Measurements from ENCODE around the gene POMP. TPM values are rescaled to one million over a fixed set of nuclear protein-coding genes. Genes with fewer than 3 reads are reported as not detected.
"Not testable (repeated sequence)": the region's sequence is repeated elsewhere in the genome, so short reads cannot be mapped to it uniquely, and the experiment has no call there.

Gene POMP
- polyA plus RNA-seq, 3 donors: 31.3 to 153 (median 145) TPM

DNA sequence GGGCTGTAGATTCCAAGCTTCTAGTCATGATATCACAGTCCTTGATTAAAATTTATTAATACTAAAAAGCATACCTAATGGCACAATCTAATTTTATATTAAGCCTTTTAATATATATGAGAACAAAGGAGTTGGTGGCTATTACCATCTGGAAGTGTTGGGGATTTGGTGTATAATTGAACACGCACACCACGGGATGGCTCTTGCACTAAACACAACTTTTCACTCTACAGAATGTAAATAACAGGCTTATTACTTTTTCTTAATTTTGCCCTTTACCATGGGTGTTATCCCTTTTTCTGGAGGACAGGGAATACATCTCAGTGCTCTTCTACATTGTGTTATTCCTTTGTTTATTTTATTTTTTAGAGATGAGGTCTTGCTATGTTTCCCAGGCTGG, 21.6 kb downstream of the POMP start:
- H2AFZ ChIP-seq (ENCODE audit: insufficient read depth, low read depth, low read length, poor library complexity, severe bottlenecking): no peak overlapping the region
- H3K4me1 ChIP-seq (ENCODE audit: control insufficient read depth in 1 of 2, insufficient read depth in 2 of 2, low read length in 2 of 2): no peaks in the 10 kb centered on the region
- TF ChIP-seq, protein P1, sequence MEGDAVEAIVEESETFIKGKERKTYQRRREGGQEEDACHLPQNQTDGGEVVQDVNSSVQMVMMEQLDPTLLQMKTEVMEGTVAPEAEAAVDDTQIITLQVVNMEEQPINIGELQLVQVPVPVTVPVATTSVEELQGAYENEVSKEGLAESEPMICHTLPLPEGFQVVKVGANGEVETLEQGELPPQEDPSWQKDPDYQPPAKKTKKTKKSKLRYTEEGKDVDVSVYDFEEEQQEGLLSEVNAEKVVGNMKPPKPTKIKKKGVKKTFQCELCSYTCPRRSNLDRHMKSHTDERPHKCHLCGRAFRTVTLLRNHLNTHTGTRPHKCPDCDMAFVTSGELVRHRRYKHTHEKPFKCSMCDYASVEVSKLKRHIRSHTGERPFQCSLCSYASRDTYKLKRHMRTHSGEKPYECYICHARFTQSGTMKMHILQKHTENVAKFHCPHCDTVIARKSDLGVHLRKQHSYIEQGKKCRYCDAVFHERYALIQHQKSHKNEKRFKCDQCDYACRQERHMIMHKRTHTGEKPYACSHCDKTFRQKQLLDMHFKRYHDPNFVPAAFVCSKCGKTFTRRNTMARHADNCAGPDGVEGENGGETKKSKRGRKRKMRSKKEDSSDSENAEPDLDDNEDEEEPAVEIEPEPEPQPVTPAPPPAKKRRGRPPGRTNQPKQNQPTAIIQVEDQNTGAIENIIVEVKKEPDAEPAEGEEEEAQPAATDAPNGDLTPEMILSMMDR (IDR thresholded peaks at IDR 0.05): no peak
- H3K79me2 ChIP-seq (ENCODE audit: insufficient read depth, low read length): no peaks in the 10 kb centered on the region
- no peak overlapping the region for H3K4me2 ChIP-seq (replicated peaks; ENCODE audit: extremely low read depth, low read length, poor library complexity, severe bottlenecking)
- no CpG with 5 or more reads among the region's 2 CpGs for WGBS (ENCODE audit: insufficient coverage)
- H3K27me3 ChIP-seq (ENCODE audit: control insufficient read depth in 2 of 2, insufficient read depth in 2 of 2, low read length in 2 of 2): no peaks in the 10 kb centered on the region
- H3K4me3 ChIP-seq (replicated peaks in 1 of 3; ENCODE audit: low read depth in 2 of 3, low read length in 3 of 3): no peak overlapping the region
- DNase-seq: no peak
- H3K27ac ChIP-seq (ENCODE audit: low read depth in 1 of 2, low read length in 2 of 2): no peak overlapping the region
- peak overlapping the region in 1 of 7 donors; percentile 70 for H3K27ac Mint-ChIP-seq
- no peaks in the 10 kb centered on the region for H3K9me3 ChIP-seq (replicated peaks in 1 of 2; ENCODE audit: control insufficient read depth in 1 of 2, insufficient read depth in 1 of 2, low read length in 2 of 2)
- peaks cover 0 to 5% (median 1%) of the 10 kb centered on the region in 3 donors for H3K27me3 Mint-ChIP-seq (ENCODE audit: low read depth in 3 of 3)
- H4K20me1 ChIP-seq (ENCODE audit: insufficient read depth, low read length): peaks cover 15% of the 10 kb centered on the region
- intact Hi-C loops (cut with micrococcal nuclease): no loop called here
- peaks cover 38 to 47% of the 10 kb centered on the region in 2 donors for H3K36me3 Mint-ChIP-seq
- no peak overlapping the region for H3K9ac ChIP-seq (ENCODE audit: insufficient read depth, low read length, poor library complexity, severe bottlenecking)
- H3K36me3 ChIP-seq (replicated peaks in 1 of 2; ENCODE audit: control insufficient read depth in 1 of 2, insufficient read depth in 2 of 2, low read length in 2 of 2): peaks cover 39 to 53% of the 10 kb centered on the region in 2 donors
- H3K4me3 Mint-ChIP-seq: no peak overlapping the region
- peaks cover 0 to 5% (median 0%) of the 10 kb centered on the region in 7 donors for H3K9me3 Mint-ChIP-seq
- H3K4me1 Mint-ChIP-seq: peaks cover 5% of the 10 kb centered on the region

GRCh38 chr13:28683169-28683568, 24.2 kb downstream of the POMP start:
- H2AFZ ChIP-seq (ENCODE audit: insufficient read depth, low read depth, low read length, poor library complexity, severe bottlenecking); H3K4me1 ChIP-seq (ENCODE audit: control insufficient read depth in 1 of 2, insufficient read depth in 2 of 2, low read length in 2 of 2); H3K4me3 Mint-ChIP-seq; H3K9ac ChIP-seq (ENCODE audit: insufficient read depth, low read length, poor library complexity, severe bottlenecking); H3K4me2 ChIP-seq (replicated peaks; ENCODE audit: extremely low read depth, low read length, poor library complexity, severe bottlenecking); H3K9me3 ChIP-seq (replicated peaks in 1 of 2; ENCODE audit: control insufficient read depth in 1 of 2, insufficient read depth in 1 of 2, low read length in 2 of 2); H3K4me1 Mint-ChIP-seq; H4K20me1 ChIP-seq (ENCODE audit: insufficient read depth, low read length); intact Hi-C loops (cut with micrococcal nuclease); H3K27me3 ChIP-seq (ENCODE audit: control insufficient read depth in 2 of 2, insufficient read depth in 2 of 2, low read length in 2 of 2); DNase-seq; H3K27me3 Mint-ChIP-seq (ENCODE audit: low read depth in 3 of 3); H3K4me3 ChIP-seq (replicated peaks in 1 of 3; ENCODE audit: low read depth in 2 of 3, low read length in 3 of 3); H3K27ac ChIP-seq (ENCODE audit: low read depth in 1 of 2, low read length in 2 of 2); H3K79me2 ChIP-seq (ENCODE audit: insufficient read depth, low read length); H3K27ac Mint-ChIP-seq: not testable (repeated sequence)
- WGBS (ENCODE audit: insufficient coverage): 76% methylated on average over 3 of the region's 8 CpGs
- peaks cover 15 to 26% of the 10 kb centered on the region in 2 donors for H3K36me3 ChIP-seq (replicated peaks in 1 of 2; ENCODE audit: control insufficient read depth in 1 of 2, insufficient read depth in 2 of 2, low read length in 2 of 2)
- peaks cover 16 to 24% of the 10 kb centered on the region in 2 donors for H3K36me3 Mint-ChIP-seq
- H3K9me3 Mint-ChIP-seq: peaks cover 10 to 21% (median 15%) of the 10 kb centered on the region in 7 donors
